ENCODE measurements around the gene CHCHD4. TPM values are rescaled to one million over a fixed set of nuclear protein-coding genes. Genes with fewer than 3 reads are reported as not detected.
"Not testable (repeated sequence)": the region's sequence is repeated elsewhere in the genome, so short reads cannot be mapped to it uniquely, and the experiment has no call there.

Gene CHCHD4
- polyA plus RNA-seq, 1 donor (not counting 4 experiments of a cell fraction or from before 2014, with no cell fraction given), result 22.1 TPM

GRCh38 chr3:14082108-14082657 is 42.5 kb downstream of the CHCHD4 start:
- H3K9me1 ChIP-seq (ENCODE audit: control insufficient read depth, extremely low read depth, insufficient read depth, low read length), result no peaks in the 10 kb centered on the region
- no peak overlapping the region for H3K9ac ChIP-seq (ENCODE audit: control insufficient read depth, extremely low read depth, insufficient read depth, low read length)
- FAIRE-seq (no peak), DNase-seq (ENCODE audit: low read depth, low spot score) (no peak)
- no peaks in the 10 kb centered on the region for H3K4me1 ChIP-seq (ENCODE audit: control insufficient read depth, extremely low read depth, insufficient read depth, low read length)
- H3K9me3 ChIP-seq (ENCODE audit: control insufficient read depth, low read depth, low read length), result no peaks in the 10 kb centered on the region
- H4K20me1 ChIP-seq (ENCODE audit: control insufficient read depth, extremely low read depth, insufficient read depth, low read length), result no peaks in the 10 kb centered on the region
- TF ChIP-seq EZH2 (IDR thresholded peaks at IDR 0.05; ENCODE audit: low read length) (no peak), CTCF (optimal IDR thresholded peaks at IDR 0.05 in 1 of 3, IDR thresholded peaks at IDR 0.05 in 1 of 3, conservative IDR thresholded peaks at IDR 0.05 in 1 of 3; ENCODE audit: extremely low read depth in 1 of 3, insufficient read depth in 2 of 3, low read length in 3 of 3) (no peak)
- no peaks in the 10 kb centered on the region for H3K27me3 ChIP-seq (ENCODE audit: control insufficient read depth, extremely low read depth, insufficient read depth, low read length)
- no peak overlapping the region for H3K27ac ChIP-seq (ENCODE audit: control insufficient read depth, insufficient read depth, low read length)
- no peak overlapping the region for H3K4me2 ChIP-seq (ENCODE audit: control insufficient read depth, extremely low read depth, insufficient read depth, low read depth, low read length)
- dilution Hi-C loops (cut with MboI; ENCODE audit: extremely low pct_ligation_motif_present, low sequenced_read_pairs), result no loop called here
- H2AFZ ChIP-seq (ENCODE audit: control insufficient read depth, low read length), result no peak overlapping the region
- H3K36me3 ChIP-seq (ENCODE audit: control insufficient read depth in 2 of 2, extremely low read depth in 1 of 2, insufficient read depth in 2 of 2, low read length in 2 of 2), result no peaks in the 10 kb centered on the region
- no peak overlapping the region for H3K4me3 ChIP-seq (ENCODE audit: control insufficient read depth in 2 of 3, extremely low read depth in 1 of 3, insufficient read depth in 2 of 3, low read depth in 1 of 3, low read length in 3 of 3)
- H3K79me2 ChIP-seq (ENCODE audit: control insufficient read depth, insufficient read depth, low read length), result no peaks in the 10 kb centered on the region

GRCh38 chr3:14077310-14077709 is 47.4 kb downstream of the CHCHD4 start:
- dilution Hi-C loops (cut with MboI; ENCODE audit: extremely low pct_ligation_motif_present, low sequenced_read_pairs), result no loop called here
- H3K4me2 ChIP-seq (ENCODE audit: control insufficient read depth, extremely low read depth, insufficient read depth, low read depth, low read length), result no peak overlapping the region
- no peak for FAIRE-seq
- no peaks in the 10 kb centered on the region for H3K79me2 ChIP-seq (ENCODE audit: control insufficient read depth, insufficient read depth, low read length)
- H3K9ac ChIP-seq (ENCODE audit: control insufficient read depth, extremely low read depth, insufficient read depth, low read length), result no peak overlapping the region
- no peak overlapping the region for H3K4me3 ChIP-seq (ENCODE audit: control insufficient read depth in 2 of 3, extremely low read depth in 1 of 3, insufficient read depth in 2 of 3, low read depth in 1 of 3, low read length in 3 of 3)
- no peaks in the 10 kb centered on the region for H3K36me3 ChIP-seq (ENCODE audit: control insufficient read depth in 2 of 2, extremely low read depth in 1 of 2, insufficient read depth in 2 of 2, low read length in 2 of 2)
- H3K9me3 ChIP-seq (ENCODE audit: control insufficient read depth, low read depth, low read length), result no peaks in the 10 kb centered on the region
- peak; percentile 2 for DNase-seq (ENCODE audit: low read depth, low spot score)
- no peaks in the 10 kb centered on the region for H3K27me3 ChIP-seq (ENCODE audit: control insufficient read depth, extremely low read depth, insufficient read depth, low read length)
- no peaks in the 10 kb centered on the region for H3K9me1 ChIP-seq (ENCODE audit: control insufficient read depth, extremely low read depth, insufficient read depth, low read length)
- H3K4me1 ChIP-seq (ENCODE audit: control insufficient read depth, extremely low read depth, insufficient read depth, low read length), result no peaks in the 10 kb centered on the region
- TF ChIP-seq CTCF (optimal IDR thresholded peaks at IDR 0.05 in 1 of 3, IDR thresholded peaks at IDR 0.05 in 1 of 3, conservative IDR thresholded peaks at IDR 0.05 in 1 of 3; ENCODE audit: extremely low read depth in 1 of 3, insufficient read depth in 2 of 3, low read length in 3 of 3) (no peak), EZH2 (IDR thresholded peaks at IDR 0.05; ENCODE audit: low read length) (no peak)
- H2AFZ ChIP-seq (ENCODE audit: control insufficient read depth, low read length), result no peak overlapping the region
- no peak overlapping the region for H3K27ac ChIP-seq (ENCODE audit: control insufficient read depth, insufficient read depth, low read length)
- H4K20me1 ChIP-seq (ENCODE audit: control insufficient read depth, extremely low read depth, insufficient read depth, low read length), result no peaks in the 10 kb centered on the region

GRCh38 chr3:14075233-14075632 is 49.4 kb downstream of the CHCHD4 start:
- H3K9me1 ChIP-seq (ENCODE audit: control insufficient read depth, extremely low read depth, insufficient read depth, low read length); DNase-seq (ENCODE audit: low read depth, low spot score); dilution Hi-C loops (cut with MboI; ENCODE audit: extremely low pct_ligation_motif_present, low sequenced_read_pairs); H3K4me1 ChIP-seq (ENCODE audit: control insufficient read depth, extremely low read depth, insufficient read depth, low read length); H3K27me3 ChIP-seq (ENCODE audit: control insufficient read depth, extremely low read depth, insufficient read depth, low read length); H3K9ac ChIP-seq (ENCODE audit: control insufficient read depth, extremely low read depth, insufficient read depth, low read length); FAIRE-seq; H3K4me2 ChIP-seq (ENCODE audit: control insufficient read depth, extremely low read depth, insufficient read depth, low read depth, low read length); H4K20me1 ChIP-seq (ENCODE audit: control insufficient read depth, extremely low read depth, insufficient read depth, low read length); H3K9me3 ChIP-seq (ENCODE audit: control insufficient read depth, low read depth, low read length); H3K36me3 ChIP-seq (ENCODE audit: control insufficient read depth in 2 of 2, extremely low read depth in 1 of 2, insufficient read depth in 2 of 2, low read length in 2 of 2); H2AFZ ChIP-seq (ENCODE audit: control insufficient read depth, low read length); H3K79me2 ChIP-seq (ENCODE audit: control insufficient read depth, insufficient read depth, low read length); H3K4me3 ChIP-seq (ENCODE audit: control insufficient read depth in 2 of 3, extremely low read depth in 1 of 3, insufficient read depth in 2 of 3, low read depth in 1 of 3, low read length in 3 of 3); H3K27ac ChIP-seq (ENCODE audit: control insufficient read depth, insufficient read depth, low read length): not testable (repeated sequence)

Measured in keratinocyte (primary cell).